ENCODE results near the gene PLXNC1. TPM values are rescaled to one million over a fixed set of nuclear protein-coding genes. Genes with fewer than 3 reads are reported as not detected.

The PLXNC1 gene
- total and polyA plus RNA-seq, 2 donors (not counting 1 experiment from before 2014, with no cell fraction given) = 9.7 to 33.6 TPM

DNA sequence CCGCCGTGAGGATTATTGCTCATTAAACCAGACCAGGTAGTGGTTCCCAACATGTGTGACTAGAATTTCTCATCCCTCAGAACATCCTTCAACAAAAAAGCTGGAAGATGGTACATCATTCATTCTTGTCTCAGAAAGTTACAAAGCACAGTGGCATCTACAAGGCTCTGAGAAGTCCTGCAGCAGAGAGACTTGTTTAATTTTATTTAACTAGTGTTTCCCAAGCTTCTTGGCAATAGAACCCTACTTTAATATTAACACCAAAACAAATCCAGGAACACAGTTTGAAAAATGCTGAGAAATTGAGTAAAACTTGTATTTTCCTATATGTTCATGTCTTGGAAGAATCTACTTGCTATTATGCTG, 54.8 kb downstream of the PLXNC1 start:
- Mint-ChIP-seq H3K9me3 (ENCODE audit: insufficient read depth) (no peaks in the 10 kb centered on the region), H3K4me1 (peaks cover 53% of the 10 kb centered on the region), H3K27ac (no peak overlapping the region), H3K4me3 (no peak overlapping the region), H3K27me3 (no peaks in the 10 kb centered on the region)
- Histone ChIP-seq H3K36me3 (replicated peaks in 1 of 2; ENCODE audit: control extremely low read depth in 1 of 2, control insufficient read depth in 1 of 2, extremely low read depth in 1 of 2, insufficient read depth in 2 of 2, low read length in 1 of 2) (peaks cover 0 to 4% of the 10 kb centered on the region in 2 experiments), H3K27me3 (replicated peaks in 1 of 4; ENCODE audit: control extremely low read depth in 1 of 4, control insufficient read depth in 3 of 4, insufficient read depth in 4 of 4, low read length in 3 of 4) (no peaks in the 10 kb centered on the region), H3K9me3 (ENCODE audit: control extremely low read depth in 1 of 3, control insufficient read depth in 2 of 3, insufficient read depth in 1 of 3, low read length in 2 of 3) (no peaks in the 10 kb centered on the region), H2AFZ (ENCODE audit: insufficient read depth, low read depth, low read length, poor library complexity, severe bottlenecking) (no peak overlapping the region), H3K27ac (ENCODE audit: low read length in 2 of 2) (peak overlapping the region in 1 of 2 donors; percentile 29), H3K4me1 (ENCODE audit: control insufficient read depth in 2 of 2, insufficient read depth in 2 of 2, low read length in 2 of 2) (peaks cover 42 to 45% of the 10 kb centered on the region in 2 donors), H3K79me2 (ENCODE audit: control insufficient read depth, insufficient read depth, low read length) (peaks cover 13% of the 10 kb centered on the region), H4K20me1 (ENCODE audit: control insufficient read depth, insufficient read depth, low read length, poor library complexity, severe bottlenecking) (no peaks in the 10 kb centered on the region), H3K4me3 (ENCODE audit: control extremely low read depth in 1 of 5, extremely low read depth in 1 of 5, insufficient read depth in 1 of 5, low read depth in 2 of 5, low read length in 4 of 5) (no peak overlapping the region), H3K9ac (ENCODE audit: low read length) (no peak overlapping the region), H3K4me2 (replicated peaks; ENCODE audit: low read depth, low read length, poor library complexity, severe bottlenecking) (no peak overlapping the region)
- DNase-seq = no peak
- POLR2A ChIA-PET = no interaction called here
- TF ChIP-seq EZH2 (IDR thresholded peaks at IDR 0.05; ENCODE audit: borderline replicate concordance, insufficient read depth, low read depth, low read length, poor library complexity, severe bottlenecking) = no peak
- TF ChIP-seq, protein P1, sequence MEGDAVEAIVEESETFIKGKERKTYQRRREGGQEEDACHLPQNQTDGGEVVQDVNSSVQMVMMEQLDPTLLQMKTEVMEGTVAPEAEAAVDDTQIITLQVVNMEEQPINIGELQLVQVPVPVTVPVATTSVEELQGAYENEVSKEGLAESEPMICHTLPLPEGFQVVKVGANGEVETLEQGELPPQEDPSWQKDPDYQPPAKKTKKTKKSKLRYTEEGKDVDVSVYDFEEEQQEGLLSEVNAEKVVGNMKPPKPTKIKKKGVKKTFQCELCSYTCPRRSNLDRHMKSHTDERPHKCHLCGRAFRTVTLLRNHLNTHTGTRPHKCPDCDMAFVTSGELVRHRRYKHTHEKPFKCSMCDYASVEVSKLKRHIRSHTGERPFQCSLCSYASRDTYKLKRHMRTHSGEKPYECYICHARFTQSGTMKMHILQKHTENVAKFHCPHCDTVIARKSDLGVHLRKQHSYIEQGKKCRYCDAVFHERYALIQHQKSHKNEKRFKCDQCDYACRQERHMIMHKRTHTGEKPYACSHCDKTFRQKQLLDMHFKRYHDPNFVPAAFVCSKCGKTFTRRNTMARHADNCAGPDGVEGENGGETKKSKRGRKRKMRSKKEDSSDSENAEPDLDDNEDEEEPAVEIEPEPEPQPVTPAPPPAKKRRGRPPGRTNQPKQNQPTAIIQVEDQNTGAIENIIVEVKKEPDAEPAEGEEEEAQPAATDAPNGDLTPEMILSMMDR (IDR thresholded peaks at IDR 0.05) = no peak
- CTCF ChIA-PET = no interaction called here
- no peak for ATAC-seq (ENCODE audit: low read depth)
- no CpG with 5 or more reads among the region's 2 CpGs for WGBS (ENCODE audit: insufficient coverage)
- intact Hi-C loops (cut with micrococcal nuclease) = loop anchor here (10.0 kb wide), 1 partner anchor 92 kb away; no protein-coding TSS in a partner anchor

DNA sequence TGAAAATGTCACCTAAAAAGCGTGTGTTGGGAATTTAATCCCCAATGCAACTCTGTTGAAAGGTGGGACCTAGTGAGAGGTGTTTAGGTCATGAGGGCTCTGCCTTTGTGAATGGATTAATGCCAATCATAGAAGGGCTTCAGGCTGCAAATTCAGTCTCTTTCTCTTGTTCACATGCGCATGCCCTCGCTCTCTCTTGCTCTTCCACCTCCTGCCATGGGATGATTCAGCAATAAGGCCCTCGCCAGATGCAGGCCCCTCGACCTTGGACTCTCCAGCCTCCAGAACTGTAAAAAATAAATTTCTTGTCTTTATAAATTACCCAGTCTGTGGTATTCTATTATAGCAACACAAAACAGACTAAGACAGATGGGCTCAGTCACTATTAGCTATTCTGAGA, 55.4 kb downstream of the PLXNC1 start:
- Mint-ChIP-seq H3K9me3 (ENCODE audit: insufficient read depth) (no peaks in the 10 kb centered on the region), H3K27ac (no peak overlapping the region), H3K4me3 (no peak overlapping the region), H3K4me1 (peaks cover 60% of the 10 kb centered on the region), H3K27me3 (no peaks in the 10 kb centered on the region)
- Histone ChIP-seq H2AFZ (ENCODE audit: insufficient read depth, low read depth, low read length, poor library complexity, severe bottlenecking) (no peak overlapping the region), H3K27me3 (replicated peaks in 1 of 4; ENCODE audit: control extremely low read depth in 1 of 4, control insufficient read depth in 3 of 4, insufficient read depth in 4 of 4, low read length in 3 of 4) (no peaks in the 10 kb centered on the region), H3K4me2 (replicated peaks; ENCODE audit: low read depth, low read length, poor library complexity, severe bottlenecking) (no peak overlapping the region), H3K4me1 (ENCODE audit: control insufficient read depth in 2 of 2, insufficient read depth in 2 of 2, low read length in 2 of 2) (peaks cover 48 to 51% of the 10 kb centered on the region in 2 donors), H3K4me3 (ENCODE audit: control extremely low read depth in 1 of 5, extremely low read depth in 1 of 5, insufficient read depth in 1 of 5, low read depth in 2 of 5, low read length in 4 of 5) (no peak overlapping the region), H3K9me3 (ENCODE audit: control extremely low read depth in 1 of 3, control insufficient read depth in 2 of 3, insufficient read depth in 1 of 3, low read length in 2 of 3) (no peaks in the 10 kb centered on the region), H3K9ac (ENCODE audit: low read length) (no peak overlapping the region), H4K20me1 (ENCODE audit: control insufficient read depth, insufficient read depth, low read length, poor library complexity, severe bottlenecking) (no peaks in the 10 kb centered on the region), H3K27ac (ENCODE audit: low read length in 2 of 2) (peak overlapping the region; percentile 93 to 96), H3K79me2 (ENCODE audit: control insufficient read depth, insufficient read depth, low read length) (peaks cover 13% of the 10 kb centered on the region), H3K36me3 (replicated peaks in 1 of 2; ENCODE audit: control extremely low read depth in 1 of 2, control insufficient read depth in 1 of 2, extremely low read depth in 1 of 2, insufficient read depth in 2 of 2, low read length in 1 of 2) (peaks cover 0 to 4% of the 10 kb centered on the region in 2 experiments)
- ATAC-seq (ENCODE audit: low read depth) (no peak), DNase-seq (no peak)
- intact Hi-C loops (cut with micrococcal nuclease) = loop anchor here (10.0 kb wide), 1 partner anchor 91 kb away; no protein-coding TSS in a partner anchor
- WGBS (ENCODE audit: insufficient coverage) = 93% methylated on average over 3 of the region's 5 CpGs
- TF ChIP-seq EZH2 (IDR thresholded peaks at IDR 0.05; ENCODE audit: borderline replicate concordance, insufficient read depth, low read depth, low read length, poor library complexity, severe bottlenecking) = no peak
- TF ChIP-seq, protein P1 (IDR thresholded peaks at IDR 0.05) = no peak
- POLR2A ChIA-PET = no interaction called here
- CTCF ChIA-PET = no interaction called here

Data from B cell (primary cell).